ENCODE data around the gene PRICKLE2.
A peak's percentile ranks its signal among the peaks of the same experiment; 100 is the strongest.

Gene PRICKLE2

GRCh38 chr3:64157150-64158035 lies 67.9 kb downstream of the PRICKLE2 start:
- DNase-seq = peak in 2 of 3 experiments; percentile 3 to 7

- DNase-seq = no peak
These were observed 69.9 kb downstream of the PRICKLE2 start for GRCh38 chr3:64155328-64155727.

- DNase-seq = no peak
These were observed 72.4 kb downstream of the PRICKLE2 start for GRCh38 chr3:64152676-64153466.

GRCh38 chr3:64152086-64152485 lies 73.2 kb downstream of the PRICKLE2 start:
- no peak for DNase-seq

- no peak for DNase-seq
These were observed 73.9 kb downstream of the PRICKLE2 start for GRCh38 chr3:64151342-64151871.

- peak; percentile 65 to 89 (median 75) for DNase-seq
These were observed 74.6 kb downstream of the PRICKLE2 start for GRCh38 chr3:64150623-64151207.

- DNase-seq = no peak
These were observed 75.4 kb downstream of the PRICKLE2 start for GRCh38 chr3:64149886-64150285.

- peak in 1 of 3 experiments; percentile 4 for DNase-seq
These were observed 76.2 kb downstream of the PRICKLE2 start for GRCh38 chr3:64148955-64149653.

- DNase-seq = no peak
These were observed 78.1 kb downstream of the PRICKLE2 start for GRCh38 chr3:64147211-64147610.

GRCh38 chr3:64145438-64145837 lies 79.8 kb downstream of the PRICKLE2 start:
- no peak for DNase-seq

GRCh38 chr3:64144241-64144900 lies 80.9 kb downstream of the PRICKLE2 start:
- DNase-seq = peak in 2 of 3 experiments; percentile 30 to 76

GRCh38 chr3:64143409-64144130 lies 81.7 kb downstream of the PRICKLE2 start:
- peak; percentile 23 to 94 (median 66) for DNase-seq

GRCh38 chr3:64141476-64141875 lies 83.8 kb downstream of the PRICKLE2 start:
- DNase-seq = no peak

GRCh38 chr3:64140651-64141050 lies 84.6 kb downstream of the PRICKLE2 start:
- no peak for DNase-seq

GRCh38 chr3:64138656-64139375 lies 86.5 kb downstream of the PRICKLE2 start:
- no peak for DNase-seq

- DNase-seq = no peak
These were observed 87.2 kb downstream of the PRICKLE2 start for GRCh38 chr3:64138046-64138445.

- no peak for DNase-seq
These were observed 90.4 kb downstream of the PRICKLE2 start for GRCh38 chr3:64134882-64135281.

- DNase-seq = no peak
These were observed 91.3 kb downstream of the PRICKLE2 start for GRCh38 chr3:64133987-64134386.

GRCh38 chr3:64133272-64133671 lies 92.0 kb downstream of the PRICKLE2 start:
- no peak for DNase-seq

GRCh38 chr3:64131725-64132469 lies 93.4 kb downstream of the PRICKLE2 start:
- DNase-seq = no peak
